Measurements from ENCODE around the gene PDGFC. TPM values are rescaled to one million over a fixed set of nuclear protein-coding genes. Genes with fewer than 3 reads are reported as not detected.

Gene PDGFC
- total RNA-seq, 1 experiment from 2014 or later: 14.5 TPM

- in situ Hi-C loops (cut with HindIII; ENCODE audit: low pct_unique_long_range_greater_than_20kb, low sequenced_read_pairs): no loop called here
- no peak for DNase-seq (ENCODE audit: low read depth, low spot score)
- BruUV-seq (replicated peaks): no TSS peak
- intact Hi-C loops (cut with micrococcal nuclease; ENCODE audit: unreplicated experiment): no loop called here
- Histone ChIP-seq H3K36me3 (ENCODE audit: control insufficient read depth, insufficient read depth, low read length) (no peaks in the 10 kb centered on the region), H3K4me1 (ENCODE audit: control insufficient read depth, insufficient read depth, low read length) (no peaks in the 10 kb centered on the region), H3K27me3 (ENCODE audit: control insufficient read depth, insufficient read depth, low read length) (no peaks in the 10 kb centered on the region), H3K4me3 (ENCODE audit: low read depth in 2 of 2, low read length in 2 of 2) (no peak overlapping the region), H3K27ac (ENCODE audit: low read length) (no peak overlapping the region), H3K9me3 (ENCODE audit: control insufficient read depth, insufficient read depth, low read depth, low read length) (no peaks in the 10 kb centered on the region)
- TF ChIP-seq TCF7L2 (IDR thresholded peaks at IDR 0.05; ENCODE audit: low read depth, low read length) (no peak), CTCF (IDR thresholded peaks at IDR 0.05) (no peak), POLR2AphosphoS5 (IDR thresholded peaks at IDR 0.05; ENCODE audit: low read depth, low read length) (no peak), SIN3A (IDR thresholded peaks at IDR 0.05; ENCODE audit: borderline replicate concordance, insufficient read depth, low read depth, low read length) (no peak)
- TF ChIP-seq, protein P1, sequence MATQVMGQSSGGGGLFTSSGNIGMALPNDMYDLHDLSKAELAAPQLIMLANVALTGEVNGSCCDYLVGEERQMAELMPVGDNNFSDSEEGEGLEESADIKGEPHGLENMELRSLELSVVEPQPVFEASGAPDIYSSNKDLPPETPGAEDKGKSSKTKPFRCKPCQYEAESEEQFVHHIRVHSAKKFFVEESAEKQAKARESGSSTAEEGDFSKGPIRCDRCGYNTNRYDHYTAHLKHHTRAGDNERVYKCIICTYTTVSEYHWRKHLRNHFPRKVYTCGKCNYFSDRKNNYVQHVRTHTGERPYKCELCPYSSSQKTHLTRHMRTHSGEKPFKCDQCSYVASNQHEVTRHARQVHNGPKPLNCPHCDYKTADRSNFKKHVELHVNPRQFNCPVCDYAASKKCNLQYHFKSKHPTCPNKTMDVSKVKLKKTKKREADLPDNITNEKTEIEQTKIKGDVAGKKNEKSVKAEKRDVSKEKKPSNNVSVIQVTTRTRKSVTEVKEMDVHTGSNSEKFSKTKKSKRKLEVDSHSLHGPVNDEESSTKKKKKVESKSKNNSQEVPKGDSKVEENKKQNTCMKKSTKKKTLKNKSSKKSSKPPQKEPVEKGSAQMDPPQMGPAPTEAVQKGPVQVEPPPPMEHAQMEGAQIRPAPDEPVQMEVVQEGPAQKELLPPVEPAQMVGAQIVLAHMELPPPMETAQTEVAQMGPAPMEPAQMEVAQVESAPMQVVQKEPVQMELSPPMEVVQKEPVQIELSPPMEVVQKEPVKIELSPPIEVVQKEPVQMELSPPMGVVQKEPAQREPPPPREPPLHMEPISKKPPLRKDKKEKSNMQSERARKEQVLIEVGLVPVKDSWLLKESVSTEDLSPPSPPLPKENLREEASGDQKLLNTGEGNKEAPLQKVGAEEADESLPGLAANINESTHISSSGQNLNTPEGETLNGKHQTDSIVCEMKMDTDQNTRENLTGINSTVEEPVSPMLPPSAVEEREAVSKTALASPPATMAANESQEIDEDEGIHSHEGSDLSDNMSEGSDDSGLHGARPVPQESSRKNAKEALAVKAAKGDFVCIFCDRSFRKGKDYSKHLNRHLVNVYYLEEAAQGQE (IDR thresholded peaks at IDR 0.05; ENCODE audit: insufficient read depth in 1 of 2, low read depth in 2 of 2, low read length in 1 of 2): no peak
- POLR2A ChIA-PET: no interaction called here
- no peak for ATAC-seq
- CTCF ChIA-PET: no interaction called here
Measured at GRCh38 chr4:156798438-156798837, 173.2 kb downstream of the PDGFC start.

DNA sequence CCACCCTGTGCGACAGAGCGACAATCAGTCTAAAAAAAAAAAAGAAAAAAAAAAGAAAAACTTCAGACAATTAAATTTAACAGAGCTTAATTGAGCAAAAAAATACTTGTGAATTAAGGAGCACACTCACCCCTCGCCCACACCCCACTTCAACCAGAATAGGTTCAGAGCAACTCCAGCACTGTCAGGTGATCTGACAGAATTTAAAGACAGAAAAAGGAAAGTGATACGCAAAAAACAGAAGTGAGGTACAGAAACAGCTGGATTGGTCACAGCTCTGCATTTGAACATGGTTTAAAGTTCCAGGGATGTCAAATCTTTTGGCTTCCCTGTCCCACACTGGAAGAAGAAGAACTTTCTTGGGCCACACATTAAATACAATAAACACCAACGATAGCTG is 174.4 kb downstream of the PDGFC start:
- no peak overlapping the region for H3K27ac ChIP-seq (ENCODE audit: low read length)
- intact Hi-C loops (cut with micrococcal nuclease; ENCODE audit: unreplicated experiment) (no loop called here), in situ Hi-C loops (cut with HindIII; ENCODE audit: low pct_unique_long_range_greater_than_20kb, low sequenced_read_pairs) (no loop called here)
- H3K9me3 ChIP-seq (ENCODE audit: control insufficient read depth, insufficient read depth, low read depth, low read length): no peaks in the 10 kb centered on the region
- no peak overlapping the region for H3K4me3 ChIP-seq (ENCODE audit: low read depth in 2 of 2, low read length in 2 of 2)
- ChIA-PET POLR2A (no interaction called here), CTCF (no interaction called here)
- ATAC-seq (no peak), DNase-seq (ENCODE audit: low read depth, low spot score) (no peak)
- no peaks in the 10 kb centered on the region for H3K4me1 ChIP-seq (ENCODE audit: control insufficient read depth, insufficient read depth, low read length)
- no TSS peak for BruUV-seq (replicated peaks)
- TF ChIP-seq CTCF (IDR thresholded peaks at IDR 0.05) (no peak), SIN3A (IDR thresholded peaks at IDR 0.05; ENCODE audit: borderline replicate concordance, insufficient read depth, low read depth, low read length) (no peak), POLR2AphosphoS5 (IDR thresholded peaks at IDR 0.05; ENCODE audit: low read depth, low read length) (no peak), TCF7L2 (IDR thresholded peaks at IDR 0.05; ENCODE audit: low read depth, low read length) (no peak)
- TF ChIP-seq, protein P1 (IDR thresholded peaks at IDR 0.05; ENCODE audit: insufficient read depth in 1 of 2, low read depth in 2 of 2, low read length in 1 of 2): no peak
- H3K27me3 ChIP-seq (ENCODE audit: control insufficient read depth, insufficient read depth, low read length): no peaks in the 10 kb centered on the region
- no peaks in the 10 kb centered on the region for H3K36me3 ChIP-seq (ENCODE audit: control insufficient read depth, insufficient read depth, low read length)

Data from Panc1 (cell line).